K562 (cell line): Measurements from ENCODE around the gene MAD1L1. TPM values are rescaled to one million over a fixed set of nuclear protein-coding genes. Genes with fewer than 3 reads are reported as not detected.

Experiments used
- ATAC-seq: fragments of 200-7000 bp; cut with Tn5 transposase; 3 replicates; pipeline ENCODE4 v1.9.1; 2020; ENCODE audit warnings: moderate library complexity
- BruUV-seq: library from RNA; stranded (reverse); fragments of 400-500 nt; replicated peaks from 2 replicates; lab custom pipeline; 2021; lab: Mats Ljungman, UMichigan
- CTCF ChIA-PET: fragments of 300-600 bp; formaldehyde crosslinking; extraction: SDS; loops from one replicate; lab custom pipeline; 2021; ENCODE audit warnings: low intra/inter-chr PET ratio; lab: Yijun Ruan, JAX
- POLR2A ChIA-PET: fragments of 300-600, 350-650 bp; sonication (Branson Sonifier 250); formaldehyde crosslinking; extraction: SDS; loops from one replicate; lab custom pipeline; 2021; ENCODE audit warnings: antibody characterized with exemption, inconsistent platforms; lab: Yijun Ruan, JAX
- DNase-seq, 4 experiments: peaks; one replicate each; pipeline versions ENCODE4 v3.0.0 to v3.0.0-alpha.2; 2011 to 2018; ENCODE audit warnings: low spot score in 3 of 4, mixed read lengths in 3 of 4; ENCODE audit errors: extremely low read depth in 1 of 4
- FAIRE-seq: peaks from 2 replicates; lab custom pipeline; 2011; peaks lifted over from hg19 to GRCh38; lab: Jason Lieb, UNC
- H2AFZ ChIP-seq: 2 replicates; pipeline ENCODE4 v1.6.0; 2011; ENCODE audit warnings: low read depth, low read length, control low read depth, inconsistent platforms
- H3K27ac ChIP-seq: fragments of 200-600 bp; 3 replicates; pipeline ENCODE4 v1.8.0; 2011; ENCODE audit warnings: low read depth, mild to moderate bottlenecking, control low read depth, inconsistent platforms, low read length, moderate library complexity, mixed read lengths; ENCODE audit errors: extremely low read depth
- H3K27me3 ChIP-seq, 2 experiments: fragments of 300-600 bp in 1 of 2; 2 replicates in 1 of 2; 3 replicates in 1 of 2; pipeline versions ENCODE4 v1.6.0 to v1.8.0; 2011; ENCODE audit warnings: inconsistent platforms in 2 of 2, low read length in 2 of 2, mild to moderate bottlenecking in 1 of 2, mixed read lengths in 1 of 2, moderate library complexity in 1 of 2; ENCODE audit not compliant: control insufficient read depth in 2 of 2, insufficient read depth in 2 of 2
- H3K36me3 ChIP-seq: fragments of 300-600 bp; 3 replicates; pipeline ENCODE4 v1.8.0; 2011; ENCODE audit warnings: mild to moderate bottlenecking, low read length, inconsistent platforms; ENCODE audit not compliant: control insufficient read depth, insufficient read depth
- H3K4me1 ChIP-seq, 2 experiments: fragments of 200-600 bp in 1 of 2; replicated peaks in 1 of 2; 2 replicates in 1 of 2; 3 replicates in 1 of 2; pipeline versions ENCODE4 v1.5.1 to v1.8.0; 2011; ENCODE audit warnings: inconsistent platforms in 2 of 2, low read length in 2 of 2, mild to moderate bottlenecking in 1 of 2, mixed read lengths in 1 of 2, moderate library complexity in 1 of 2; ENCODE audit not compliant: control insufficient read depth in 2 of 2, insufficient read depth in 2 of 2
- H3K4me2 ChIP-seq: 2 replicates; pipeline ENCODE4 v1.6.1; 2011; ENCODE audit warnings: low read length, control low read depth, inconsistent platforms, mixed read lengths; ENCODE audit not compliant: insufficient read depth
- H3K4me3 ChIP-seq: fragments of 200-600 bp; sonication (generic), shearing (Covaris generic); 2 replicates; pipeline ENCODE4 v1.5.1; 2016; ENCODE audit warnings: control low read depth, inconsistent platforms
- H3K79me2 ChIP-seq: fragments of 200-600 bp; 3 replicates; pipeline ENCODE4 v1.8.0; 2011; ENCODE audit warnings: low read length, inconsistent platforms; ENCODE audit not compliant: control insufficient read depth, insufficient read depth
- H3K9ac ChIP-seq, 2 experiments: 2 replicates each; pipeline versions ENCODE4 v1.6.0 to v1.6.1; 2011; ENCODE audit warnings: low read depth in 2 of 2, low read length in 2 of 2, control low read depth in 1 of 2, inconsistent platforms in 1 of 2, mild to moderate bottlenecking in 1 of 2, mixed read lengths in 1 of 2; ENCODE audit not compliant: insufficient read depth in 1 of 2
- H3K9me1 ChIP-seq: one replicate; pipeline ENCODE4 v1.6.0; 2011; ENCODE audit warnings: inconsistent platforms, mild to moderate bottlenecking, low read length, moderate library complexity; ENCODE audit not compliant: control insufficient read depth, insufficient read depth
- H3K9me3 ChIP-seq: replicated peaks from 2 replicates; pipeline ENCODE4 v1.5.1; 2011; ENCODE audit warnings: low read depth, low read length, inconsistent platforms; ENCODE audit not compliant: control insufficient read depth, insufficient read depth
- H4K20me1 ChIP-seq: replicated peaks from 2 replicates; pipeline ENCODE4 v1.6.1; 2011; ENCODE audit warnings: low read length, inconsistent platforms, mixed read lengths; ENCODE audit not compliant: control insufficient read depth, insufficient read depth
- ARHGAP35 ChIP-seq: fragments of 450-650 bp; IDR thresholded peaks from 2 replicates; pipeline ENCODE4 v1.6.1; 2018; ENCODE audit not compliant: partially characterized antibody
- DDX20 ChIP-seq: fragments of 450-650 bp; IDR thresholded peaks from 2 replicates; pipeline ENCODE4 v1.6.1; 2016; ENCODE audit warnings: missing genetic modification characterization, low read depth, mild to moderate bottlenecking, missing compliant biosample characterization, moderate library complexity
- DLX4 ChIP-seq: fragments of 250-450 bp; sonication (Bioruptor Pico); IDR thresholded peaks from 2 replicates; pipeline ENCODE4 v1.6.1; 2021; ENCODE audit warnings: mild to moderate bottlenecking
- FOXJ2 ChIP-seq: fragments of 200-800 bp; sonication (Bioruptor generic); IDR thresholded peaks from 2 replicates; pipeline ENCODE4 v1.6.1; 2016; ENCODE audit warnings: missing genetic modification characterization, missing compliant biosample characterization
- GATAD2A ChIP-seq: fragments of 450-650 bp; IDR thresholded peaks from 2 replicates; pipeline ENCODE4 v1.6.1; 2017
- HDAC2 ChIP-seq: fragments of 450-650 bp; IDR thresholded peaks from 2 replicates; pipeline ENCODE4 v1.6.1; 2016; ENCODE audit warnings: mild to moderate bottlenecking
- HNRNPL ChIP-seq: fragments of 200-400 bp; formaldehyde crosslinking; IDR thresholded peaks from 2 replicates; pipeline ENCODE4 v1.6.1; 2017; ENCODE audit warnings: low read depth, mild to moderate bottlenecking, low read length
- KAT2B ChIP-seq: IDR thresholded peaks from one replicate; pipeline ENCODE4 v1.6.1; 2012; ENCODE audit warnings: low read depth, mild to moderate bottlenecking, control low read depth, inconsistent platforms, low read length, moderate library complexity
- MEF2D ChIP-seq: conservative IDR thresholded peaks from 2 replicates; pipeline ENCODE4 v1.6.1; 2016; ENCODE audit warnings: low read depth, missing genetic modification characterization, missing compliant biosample characterization
- RREB1 ChIP-seq: fragments of 250-450 bp; sonication (Bioruptor Pico); IDR thresholded peaks from 2 replicates; pipeline ENCODE4 v1.4.0; 2020
- TRIM28 ChIP-seq: fragments of 450-650 bp; IDR thresholded peaks from 2 replicates; pipeline ENCODE4 v1.6.1; 2017
- ZBTB43 ChIP-seq: sonication (generic); formaldehyde crosslinking; IDR thresholded peaks from 2 replicates; pipeline ENCODE4 v1.8.0; 2023; ENCODE audit warnings: mild to moderate bottlenecking, missing genetic modification reagents
- ZFP1 ChIP-seq: fragments of 450-650 bp; formaldehyde crosslinking; IDR thresholded peaks from 2 replicates; pipeline ENCODE4 v1.4.0; 2020; ENCODE audit warnings: mild to moderate bottlenecking, mixed read lengths
- WGBS: fragments of 100-300 bp; shearing (Covaris generic); methylation state at CpG from one replicate; pipeline ENCODE4 v1.1.6; 2016; ENCODE audit warnings: low coverage, mixed read lengths; ENCODE audit not compliant: insufficient coverage; ENCODE audit errors: missing lambda C conversion rate; 5-methylcytosine and 5-hydroxymethylcytosine counted together
- in situ Hi-C: fragments of 300-500 bp; cut with MboI; formaldehyde crosslinking; loops from 4 replicates; pipeline ENCODE4 v1.15.0; 2018; ENCODE audit warnings: inconsistent platforms, mixed read lengths
- intact Hi-C: fragments of 100-400 bp; cut with micrococcal nuclease; formaldehyde crosslinking; loops from 2 replicates; pipeline ENCODE4 v1.14.2; 2022
- polyA plus RNA-seq, 8 experiments: library from polyadenylated mRNA; depleted of rRNA in 4 of 8; stranded (reverse) in 5 of 8; unstranded in 3 of 8; fragments of >200 nt; fragmentation: Nextera tagmentation in 2 of 8; fragmentation: Illumina TruSeq in 1 of 8; extraction: Ambion mirVana in 2 of 8; extraction: Trizol in 1 of 8; gene quantifications; 2 replicates each; pipeline versions ENCODE4 v1.2.1 to v1.2.3, GENCODE V29; 2011 to 2014; ENCODE audit warnings: inconsistent platforms in 1 of 8, missing spikeins in 1 of 8
- total RNA-seq, 7 experiments: library from RNA; depleted of rRNA in 6 of 7; stranded (reverse); fragments of >200 nt in 6 of 7; fragmentation: Illumina TruSeq in 2 of 7; extraction: Trizol in 2 of 7; gene quantifications; 2 replicates each; pipeline versions ENCODE4 v1.2.1 to v1.2.3, GENCODE V29; 2011 to 2021; ENCODE audit warnings: low replicate concordance in 1 of 7
- TF ChIP-seq, protein P1 (sequence below): sonication (generic); formaldehyde crosslinking; IDR thresholded peaks from 2 replicates; pipeline ENCODE4 v1.9.0; 2022; ENCODE audit warnings: mild to moderate bottlenecking, missing genetic modification reagents

Gene MAD1L1
- total and polyA plus RNA-seq, 9 of the 15 experiments (the other 6 are each of a cell fraction or from before 2014, with no cell fraction given) = 1.7 to 89.7 (median 18.0) TPM

DNA sequence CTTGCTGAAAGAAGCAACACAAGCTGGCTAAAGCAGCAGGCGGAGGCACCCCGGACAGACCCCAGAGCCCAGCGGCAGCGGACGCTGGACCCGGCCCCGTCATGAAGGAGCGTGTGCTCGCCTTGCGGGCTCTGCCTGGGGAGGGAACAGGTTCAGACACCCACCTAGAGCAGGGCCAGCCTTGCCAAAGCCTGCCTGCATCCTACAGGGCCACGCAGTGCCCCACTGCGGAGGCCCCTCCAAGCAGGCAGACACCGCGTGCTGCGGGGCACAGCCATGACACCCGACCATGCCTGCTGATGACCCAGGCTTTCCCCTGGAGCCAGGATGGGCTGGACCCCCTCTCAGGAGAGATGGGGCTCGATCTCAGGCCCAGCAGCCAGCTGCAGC, 91.7 kb downstream of the MAD1L1 start:
- intact Hi-C loops = no loop called here
- no peaks in the 10 kb centered on the region for H3K79me2 ChIP-seq
- H3K4me1 ChIP-seq = peaks cover 0 to 22% of the 10 kb centered on the region in 2 experiments; a peak in 2 of 5 replicates
- BruUV-seq = no TSS peak
- H3K9ac ChIP-seq = peak overlapping the region in 1 of 2 experiments; percentile 26; a peak in 1 of 4 replicates
- WGBS = 90% methylated on average over 17 of the region's 17 CpGs
- no peak overlapping the region for H3K4me3 ChIP-seq
- POLR2A ChIA-PET = interaction anchor here (0.7 kb wide), 1 partner anchor 25 kb away, joined by 3 read pairs; no protein-coding TSS in a partner anchor
- no peak overlapping the region for H2AFZ ChIP-seq
- DNase-seq (no peak), FAIRE-seq (no peak), ATAC-seq (no peak)
- peaks cover 24% of the 10 kb centered on the region; the same call in 2 of the 3 replicates for H3K36me3 ChIP-seq
- no peaks in the 10 kb centered on the region for H3K9me1 ChIP-seq
- no peaks in the 10 kb centered on the region for H3K9me3 ChIP-seq
- H4K20me1 ChIP-seq = no peaks in the 10 kb centered on the region
- no peaks in the 10 kb centered on the region for H3K27me3 ChIP-seq
- CTCF ChIA-PET = no interaction called here
- in situ Hi-C loops = no loop called here
- no peak overlapping the region for H3K4me2 ChIP-seq
- H3K27ac ChIP-seq = no peak overlapping the region
- no peak for TF ChIP-seq FOXJ2 (tag)
- TF ChIP-seq KAT2B = no peak
- TF ChIP-seq TRIM28 = no peak
- no peak for TF ChIP-seq DDX20
- TF ChIP-seq RREB1 (CRISPR knock-in tag) = no peak
- no peak for TF ChIP-seq MEF2D (tag)
- no peak for TF ChIP-seq HDAC2
- TF ChIP-seq HNRNPL = no peak
- no peak for TF ChIP-seq ZBTB43 (CRISPR knock-in tag)
- no peak for TF ChIP-seq ZFP1 (CRISPR knock-in tag)
- TF ChIP-seq DLX4 (CRISPR knock-in tag) = no peak
- TF ChIP-seq GATAD2A = no peak
- TF ChIP-seq ARHGAP35 = no peak
- TF ChIP-seq, protein P1, sequence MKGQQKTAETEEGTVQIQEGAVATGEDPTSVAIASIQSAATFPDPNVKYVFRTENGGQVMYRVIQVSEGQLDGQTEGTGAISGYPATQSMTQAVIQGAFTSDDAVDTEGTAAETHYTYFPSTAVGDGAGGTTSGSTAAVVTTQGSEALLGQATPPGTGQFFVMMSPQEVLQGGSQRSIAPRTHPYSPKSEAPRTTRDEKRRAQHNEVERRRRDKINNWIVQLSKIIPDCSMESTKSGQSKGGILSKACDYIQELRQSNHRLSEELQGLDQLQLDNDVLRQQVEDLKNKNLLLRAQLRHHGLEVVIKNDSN (CRISPR knock-in tag) = no peak
